HL-60 (cell line): ENCODE data around the gene MARCKS.

ENCODE experiments used
- DNase-seq, 2 experiments: peaks; one replicate each; pipeline ENCODE4 v3.0.0-alpha.2; 2010 to 2020; ENCODE audit warnings: low read depth in 1 of 2, low spot score in 1 of 2
- H3K27ac ChIP-seq: fragments of 250-450 bp; sonication (Bioruptor Pico); replicated peaks from 2 replicates; pipeline ENCODE4 v1.5.1; 2020; ENCODE audit warnings: mild to moderate bottlenecking, moderate library complexity
- H3K27me3 ChIP-seq: fragments of 250-450 bp; sonication (Bioruptor Pico); 2 replicates; pipeline ENCODE4 v1.5.1; 2021; ENCODE audit warnings: mild to moderate bottlenecking, moderate library complexity; ENCODE audit not compliant: insufficient read depth, poor library complexity, severe bottlenecking
- H3K4me3 ChIP-seq: replicated peaks from 2 replicates; pipeline ENCODE4 v1.5.1; 2011; ENCODE audit warnings: mild to moderate bottlenecking, control low read depth, low read length; ENCODE audit not compliant: insufficient read depth
- GABPA ChIP-seq: IDR thresholded peaks from 2 replicates; pipeline ENCODE4 v1.6.1; 2012; ENCODE audit warnings: low read depth
- POLR2AphosphoS5 ChIP-seq: IDR thresholded peaks from 2 replicates; pipeline ENCODE4 v1.6.1; 2012; ENCODE audit warnings: low read depth
- SPI1 ChIP-seq: IDR thresholded peaks from 2 replicates; pipeline ENCODE4 v1.6.1; 2012; ENCODE audit warnings: low read depth, mild to moderate bottlenecking, borderline replicate concordance
- TF ChIP-seq, protein P1 (sequence below): IDR thresholded peaks from one replicate; pipeline ENCODE4 v1.5.1; 2011; ENCODE audit warnings: low read length, control low read depth, inconsistent platforms; ENCODE audit not compliant: insufficient read depth
- TF ChIP-seq, protein P2 (sequence below): IDR thresholded peaks from 2 replicates; pipeline ENCODE4 v1.6.1; 2012; ENCODE audit warnings: low read depth; ENCODE audit not compliant: insufficient replicate concordance

Gene MARCKS

DNA sequence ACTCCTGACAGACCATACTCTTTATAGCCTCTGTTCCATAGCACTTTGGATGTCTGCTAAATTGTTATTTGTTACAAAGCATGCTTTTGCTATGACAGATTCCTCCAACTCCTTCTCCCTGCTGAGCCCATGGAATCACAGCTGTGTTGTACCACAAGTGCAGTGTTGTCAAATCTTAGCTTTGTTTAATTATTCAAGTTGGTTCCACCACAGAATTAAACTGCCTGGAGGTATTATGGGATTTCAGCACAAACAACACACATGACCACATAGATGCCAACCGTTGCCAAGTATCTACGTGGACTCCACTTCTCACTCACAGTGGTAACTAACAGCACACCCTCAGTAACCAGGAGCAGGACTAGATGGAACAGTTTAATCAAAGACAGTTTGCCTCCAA, 32.7 kb upstream of the MARCKS start:
- no peak overlapping the region for H3K4me3 ChIP-seq
- no peaks in the 10 kb centered on the region for H3K27me3 ChIP-seq
- no peak overlapping the region for H3K27ac ChIP-seq
- TF ChIP-seq, protein P1, sequence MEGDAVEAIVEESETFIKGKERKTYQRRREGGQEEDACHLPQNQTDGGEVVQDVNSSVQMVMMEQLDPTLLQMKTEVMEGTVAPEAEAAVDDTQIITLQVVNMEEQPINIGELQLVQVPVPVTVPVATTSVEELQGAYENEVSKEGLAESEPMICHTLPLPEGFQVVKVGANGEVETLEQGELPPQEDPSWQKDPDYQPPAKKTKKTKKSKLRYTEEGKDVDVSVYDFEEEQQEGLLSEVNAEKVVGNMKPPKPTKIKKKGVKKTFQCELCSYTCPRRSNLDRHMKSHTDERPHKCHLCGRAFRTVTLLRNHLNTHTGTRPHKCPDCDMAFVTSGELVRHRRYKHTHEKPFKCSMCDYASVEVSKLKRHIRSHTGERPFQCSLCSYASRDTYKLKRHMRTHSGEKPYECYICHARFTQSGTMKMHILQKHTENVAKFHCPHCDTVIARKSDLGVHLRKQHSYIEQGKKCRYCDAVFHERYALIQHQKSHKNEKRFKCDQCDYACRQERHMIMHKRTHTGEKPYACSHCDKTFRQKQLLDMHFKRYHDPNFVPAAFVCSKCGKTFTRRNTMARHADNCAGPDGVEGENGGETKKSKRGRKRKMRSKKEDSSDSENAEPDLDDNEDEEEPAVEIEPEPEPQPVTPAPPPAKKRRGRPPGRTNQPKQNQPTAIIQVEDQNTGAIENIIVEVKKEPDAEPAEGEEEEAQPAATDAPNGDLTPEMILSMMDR: no peak
- TF ChIP-seq POLR2AphosphoS5 (no peak), GABPA (no peak), SPI1 (no peak)
- TF ChIP-seq, protein P2, sequence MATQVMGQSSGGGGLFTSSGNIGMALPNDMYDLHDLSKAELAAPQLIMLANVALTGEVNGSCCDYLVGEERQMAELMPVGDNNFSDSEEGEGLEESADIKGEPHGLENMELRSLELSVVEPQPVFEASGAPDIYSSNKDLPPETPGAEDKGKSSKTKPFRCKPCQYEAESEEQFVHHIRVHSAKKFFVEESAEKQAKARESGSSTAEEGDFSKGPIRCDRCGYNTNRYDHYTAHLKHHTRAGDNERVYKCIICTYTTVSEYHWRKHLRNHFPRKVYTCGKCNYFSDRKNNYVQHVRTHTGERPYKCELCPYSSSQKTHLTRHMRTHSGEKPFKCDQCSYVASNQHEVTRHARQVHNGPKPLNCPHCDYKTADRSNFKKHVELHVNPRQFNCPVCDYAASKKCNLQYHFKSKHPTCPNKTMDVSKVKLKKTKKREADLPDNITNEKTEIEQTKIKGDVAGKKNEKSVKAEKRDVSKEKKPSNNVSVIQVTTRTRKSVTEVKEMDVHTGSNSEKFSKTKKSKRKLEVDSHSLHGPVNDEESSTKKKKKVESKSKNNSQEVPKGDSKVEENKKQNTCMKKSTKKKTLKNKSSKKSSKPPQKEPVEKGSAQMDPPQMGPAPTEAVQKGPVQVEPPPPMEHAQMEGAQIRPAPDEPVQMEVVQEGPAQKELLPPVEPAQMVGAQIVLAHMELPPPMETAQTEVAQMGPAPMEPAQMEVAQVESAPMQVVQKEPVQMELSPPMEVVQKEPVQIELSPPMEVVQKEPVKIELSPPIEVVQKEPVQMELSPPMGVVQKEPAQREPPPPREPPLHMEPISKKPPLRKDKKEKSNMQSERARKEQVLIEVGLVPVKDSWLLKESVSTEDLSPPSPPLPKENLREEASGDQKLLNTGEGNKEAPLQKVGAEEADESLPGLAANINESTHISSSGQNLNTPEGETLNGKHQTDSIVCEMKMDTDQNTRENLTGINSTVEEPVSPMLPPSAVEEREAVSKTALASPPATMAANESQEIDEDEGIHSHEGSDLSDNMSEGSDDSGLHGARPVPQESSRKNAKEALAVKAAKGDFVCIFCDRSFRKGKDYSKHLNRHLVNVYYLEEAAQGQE: no peak
- no peak for DNase-seq

DNA sequence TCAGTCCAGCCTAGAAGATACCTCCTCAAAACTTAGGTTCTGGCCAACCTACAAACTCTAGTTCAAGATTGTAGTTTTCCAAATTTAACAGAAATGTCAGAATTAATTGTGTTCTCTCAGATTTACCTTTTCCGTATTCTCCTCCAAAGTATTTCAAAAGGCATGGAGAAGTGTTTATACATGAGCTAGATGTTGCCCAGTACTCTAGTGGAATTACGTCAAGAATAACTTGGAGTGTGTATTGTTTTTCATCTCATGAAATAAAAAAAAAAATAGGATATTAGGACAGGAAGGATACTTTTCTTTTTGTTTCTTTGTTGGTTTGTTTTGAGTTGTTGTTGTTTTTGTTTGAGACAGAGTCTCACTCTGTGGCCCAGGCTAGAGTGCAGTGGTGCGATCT, 32.3 kb upstream of the MARCKS start:
- H3K4me3 ChIP-seq: no peak overlapping the region
- no peaks in the 10 kb centered on the region for H3K27me3 ChIP-seq
- DNase-seq: no peak
- no peak for TF ChIP-seq GABPA
- TF ChIP-seq, protein P2: no peak
- no peak for TF ChIP-seq POLR2AphosphoS5
- no peak for TF ChIP-seq SPI1
- TF ChIP-seq, protein P1: no peak
- no peak overlapping the region for H3K27ac ChIP-seq

DNA sequence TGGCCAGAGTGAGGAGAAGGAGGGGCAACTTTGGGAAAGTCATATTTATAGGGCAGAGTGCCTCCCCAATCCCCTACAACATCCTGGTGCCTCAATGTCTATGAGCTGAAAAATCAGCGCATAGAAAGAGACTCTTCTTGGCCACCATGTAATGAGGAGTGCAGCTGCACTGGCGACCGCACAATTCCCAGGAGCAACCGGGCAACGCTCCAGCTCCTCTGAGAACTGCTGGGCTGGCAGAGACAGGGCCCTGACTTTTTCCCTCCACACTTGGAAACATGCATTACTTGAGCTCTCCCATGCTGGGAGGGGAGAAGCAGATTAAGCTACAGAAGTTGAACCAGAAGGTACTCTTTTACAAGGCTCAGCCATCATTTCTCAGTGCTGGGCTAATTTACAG, 31.4 kb upstream of the MARCKS start:
- H3K27me3 ChIP-seq: no peaks in the 10 kb centered on the region
- no peak overlapping the region for H3K27ac ChIP-seq
- no peak for DNase-seq
- TF ChIP-seq, protein P2: no peak
- no peak overlapping the region for H3K4me3 ChIP-seq
